CD4-positive, alpha-beta T cell treated with Interleukin-15 for 4 hours (primary cell): ENCODE results near the gene SORCS2.

Experiments used
- DNase-seq: peaks from one replicate; pipeline ENCODE4 v3.0.0-alpha.2; 2020; ENCODE audit warnings: low spot score

The SORCS2 gene

GRCh38 chr4:7356667-7357310, 164.5 kb downstream of the SORCS2 start:
- no peak for DNase-seq

GRCh38 chr4:7357323-7357722, 165.0 kb downstream of the SORCS2 start:
- DNase-seq, result no peak

GRCh38 chr4:7358100-7358735, 165.9 kb downstream of the SORCS2 start:
- no peak for DNase-seq

- no peak for DNase-seq
Observed at GRCh38 chr4:7359400-7360062, 167.2 kb downstream of the SORCS2 start.

GRCh38 chr4:7360806-7361205, 168.5 kb downstream of the SORCS2 start:
- DNase-seq, result no peak

- DNase-seq, result no peak
Observed at GRCh38 chr4:7361280-7361895, 169.1 kb downstream of the SORCS2 start.

DNA sequence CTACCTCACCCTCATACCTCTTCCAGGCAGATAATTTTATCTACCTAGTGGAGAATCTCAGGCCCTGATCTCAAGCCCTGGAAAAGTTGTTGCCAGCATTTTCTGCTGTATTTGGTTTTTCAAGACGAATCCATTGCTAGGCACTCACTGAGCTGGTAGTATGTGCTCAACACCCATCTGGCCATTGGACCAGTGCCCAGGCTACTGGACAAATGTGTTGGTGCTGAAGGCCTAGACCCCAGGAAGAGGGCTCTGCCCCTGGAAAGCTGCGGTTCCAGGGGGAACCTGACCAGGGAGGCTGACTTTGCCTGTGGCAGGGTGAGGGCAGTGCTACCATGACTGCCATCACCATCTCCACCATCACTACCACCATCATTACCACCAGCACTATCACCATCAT, 170.0 kb downstream of the SORCS2 start:
- no peak for DNase-seq

DNA sequence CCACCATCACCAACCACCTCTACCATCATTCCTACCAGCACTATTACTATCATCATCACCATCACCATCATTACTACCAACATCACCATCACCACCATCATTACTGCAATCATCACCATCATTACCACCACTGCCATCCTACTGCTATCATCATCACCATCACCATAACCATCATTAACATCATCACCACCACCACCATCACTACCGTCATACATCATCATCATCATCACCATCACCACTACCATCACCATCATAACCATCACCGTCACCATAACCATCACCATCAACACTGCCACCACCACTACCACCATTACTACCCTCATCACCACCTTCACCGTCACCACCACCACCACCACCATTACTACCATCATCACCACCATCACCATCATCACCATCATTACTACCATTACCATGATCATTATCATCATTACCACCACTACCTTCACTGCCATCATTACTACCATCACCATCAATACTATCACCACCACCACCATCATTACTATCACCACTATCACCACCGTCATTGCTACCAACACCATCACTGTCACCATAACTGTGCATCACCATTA, 170.6 kb downstream of the SORCS2 start:
- DNase-seq, result no peak

GRCh38 chr4:7364979-7365378, 172.6 kb downstream of the SORCS2 start:
- no peak for DNase-seq

- no peak for DNase-seq
Observed at GRCh38 chr4:7365462-7366179, 173.3 kb downstream of the SORCS2 start.

DNA sequence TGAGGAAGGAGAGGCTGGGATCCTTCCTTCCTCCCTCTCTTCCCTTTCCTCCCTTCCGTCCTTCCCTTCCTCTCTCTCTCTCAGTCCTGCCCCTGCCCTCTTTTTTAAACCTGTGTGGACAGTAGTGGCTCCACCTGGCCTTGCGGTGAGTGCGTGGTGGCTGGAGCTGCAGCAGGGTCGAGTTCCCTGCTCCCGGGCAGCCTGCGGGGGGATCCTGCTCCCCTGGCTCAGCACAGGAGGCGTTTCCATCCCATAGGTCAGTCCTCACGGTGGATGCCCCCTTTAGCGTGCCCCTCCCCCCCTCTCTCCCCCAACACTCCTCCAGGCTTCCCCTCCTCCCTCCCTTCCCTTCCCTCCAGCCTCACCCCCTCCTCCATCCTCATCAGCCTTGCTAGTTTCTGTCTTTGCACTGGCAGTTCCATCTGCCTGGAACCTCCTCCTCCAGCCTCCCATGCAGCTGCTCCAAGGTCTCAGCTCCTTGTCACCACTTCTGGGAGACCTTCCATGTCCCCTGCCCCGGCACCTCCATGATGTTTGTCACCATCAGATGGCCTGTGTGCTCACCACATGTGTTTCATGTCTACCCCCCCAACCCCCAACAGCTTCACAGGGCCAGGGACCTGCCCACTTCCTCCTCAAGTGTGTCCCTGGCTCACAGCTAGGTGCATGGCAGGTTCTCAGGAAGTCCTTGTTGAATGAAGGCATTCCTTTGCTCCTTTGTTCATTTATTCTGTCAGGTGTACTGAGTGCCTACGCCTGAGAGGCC, 174.0 kb downstream of the SORCS2 start:
- no peak for DNase-seq

DNA sequence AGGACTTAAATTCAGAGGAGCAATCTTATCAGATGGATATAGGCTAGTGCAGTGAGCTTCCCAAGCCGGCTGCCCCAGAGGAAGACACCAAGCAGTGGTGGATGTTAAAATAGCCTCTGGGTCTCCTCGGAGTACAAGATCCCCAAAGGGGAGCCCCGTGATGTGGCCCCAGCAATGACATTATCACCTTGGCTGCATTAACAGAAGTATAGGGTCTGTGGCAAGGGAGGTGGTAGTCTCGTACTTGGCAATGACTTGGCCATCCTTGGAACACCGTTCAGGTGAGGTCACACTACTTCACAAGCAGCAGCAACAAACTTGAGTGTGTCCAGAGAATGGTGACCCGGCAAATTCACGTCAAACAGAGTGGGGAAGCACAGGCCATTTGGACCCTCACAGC, 174.6 kb downstream of the SORCS2 start:
- no peak for DNase-seq

DNA sequence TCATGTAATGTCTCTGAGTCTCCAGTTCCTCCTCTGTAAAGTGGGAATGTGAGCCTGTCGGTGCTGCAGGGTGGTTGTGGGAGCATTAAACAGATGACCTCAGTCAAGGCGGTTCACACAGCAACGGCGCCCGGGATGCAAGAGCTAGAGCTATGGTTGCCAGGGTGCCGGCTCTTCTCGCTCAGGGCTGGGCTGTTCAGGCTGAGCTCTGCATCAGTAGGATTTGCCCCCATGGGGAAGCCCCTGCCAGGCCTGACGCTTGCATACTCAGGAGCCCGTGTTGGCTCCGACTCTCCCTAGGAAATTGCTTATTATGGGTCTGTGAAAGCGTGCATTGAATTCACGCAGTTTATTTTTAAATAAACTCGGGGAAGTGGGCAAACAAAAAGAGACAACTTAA, 175.1 kb downstream of the SORCS2 start:
- DNase-seq, result no peak

DNA sequence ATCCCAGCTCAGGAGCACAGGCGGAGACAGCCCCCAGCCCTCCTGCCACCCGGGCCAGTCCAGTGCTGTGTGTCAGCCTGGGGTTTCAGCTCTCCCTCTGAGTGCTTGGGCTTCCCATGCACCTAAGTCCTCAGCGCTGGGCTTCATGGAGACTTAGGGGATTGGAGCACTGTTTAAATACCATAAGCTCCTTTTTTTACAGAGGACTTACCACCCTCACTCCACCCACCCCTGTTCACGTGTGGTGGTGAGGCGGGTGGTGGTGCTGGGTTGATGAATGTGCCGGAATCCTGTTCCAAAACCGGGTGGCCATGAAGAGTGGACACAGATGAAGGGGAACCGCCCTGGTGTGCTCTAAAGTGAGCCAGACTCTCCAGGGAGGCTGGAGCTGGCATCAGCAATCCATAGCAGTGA, 175.5 kb downstream of the SORCS2 start:
- no peak for DNase-seq

DNA sequence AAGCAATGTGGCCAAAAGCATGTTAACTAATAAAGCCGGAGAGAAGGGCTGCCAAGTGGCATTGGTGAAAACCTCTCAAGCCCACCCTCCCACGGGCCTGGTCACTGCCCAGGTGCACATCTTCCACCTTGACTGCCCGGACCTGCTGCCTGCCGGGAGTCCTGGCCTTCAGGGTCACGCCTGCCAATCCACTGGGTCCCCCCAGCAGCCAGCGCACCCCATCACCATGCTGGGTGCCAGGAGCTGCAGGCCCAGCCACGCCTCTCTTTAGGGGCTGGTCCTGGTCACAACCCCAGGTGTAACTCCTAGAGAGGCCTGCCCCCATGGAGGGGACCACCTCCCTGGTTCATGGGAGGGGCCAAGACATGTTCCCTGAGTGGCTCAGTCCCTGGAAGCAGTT, 176.0 kb downstream of the SORCS2 start:
- DNase-seq, result no peak

DNA sequence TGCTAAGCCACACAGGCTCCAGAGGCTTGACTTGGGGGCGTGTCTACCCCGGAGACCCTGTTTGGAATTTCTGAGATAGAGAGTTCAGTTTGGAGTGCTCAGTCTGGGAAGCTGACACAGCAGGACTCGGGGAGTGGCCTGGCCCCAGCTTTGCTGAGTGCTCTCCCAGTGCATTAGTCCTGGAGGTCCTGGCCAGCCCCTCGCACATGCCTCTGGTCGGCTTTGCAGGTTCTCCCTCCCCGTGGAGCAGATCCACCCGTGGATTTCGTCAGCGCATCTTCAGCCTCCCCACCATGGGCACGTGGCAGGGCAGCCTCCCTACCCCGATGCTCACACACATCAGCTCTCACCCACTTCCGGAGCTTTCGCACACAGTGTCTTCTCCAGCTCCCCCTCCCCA, 177.2 kb downstream of the SORCS2 start:
- no peak for DNase-seq

GRCh38 chr4:7370038-7370437, 177.7 kb downstream of the SORCS2 start:
- no peak for DNase-seq

GRCh38 chr4:7371210-7371941, 179.0 kb downstream of the SORCS2 start:
- no peak for DNase-seq

DNA sequence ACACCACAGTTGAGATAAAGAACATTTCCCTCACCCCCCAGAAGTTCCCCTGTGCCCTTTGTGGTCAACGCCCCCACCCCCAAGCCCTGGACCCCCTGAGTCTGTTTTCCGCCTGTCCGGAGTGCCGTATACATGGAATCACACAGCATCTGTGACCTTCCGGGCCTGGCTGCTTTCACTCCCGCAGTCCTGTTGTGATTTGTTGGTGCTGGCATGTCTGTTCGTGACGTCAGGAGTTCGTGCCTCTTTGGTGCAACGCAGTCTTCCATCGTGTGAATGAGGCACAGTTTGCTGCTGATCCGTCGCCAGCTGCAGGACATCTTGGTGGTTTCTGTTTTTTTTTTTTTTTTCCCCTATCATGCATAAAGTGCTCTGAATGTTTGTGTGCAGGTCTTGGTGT, 180.3 kb downstream of the SORCS2 start:
- no peak for DNase-seq

- no peak for DNase-seq
Observed at GRCh38 chr4:7374571-7374970, 182.2 kb downstream of the SORCS2 start.

DNA sequence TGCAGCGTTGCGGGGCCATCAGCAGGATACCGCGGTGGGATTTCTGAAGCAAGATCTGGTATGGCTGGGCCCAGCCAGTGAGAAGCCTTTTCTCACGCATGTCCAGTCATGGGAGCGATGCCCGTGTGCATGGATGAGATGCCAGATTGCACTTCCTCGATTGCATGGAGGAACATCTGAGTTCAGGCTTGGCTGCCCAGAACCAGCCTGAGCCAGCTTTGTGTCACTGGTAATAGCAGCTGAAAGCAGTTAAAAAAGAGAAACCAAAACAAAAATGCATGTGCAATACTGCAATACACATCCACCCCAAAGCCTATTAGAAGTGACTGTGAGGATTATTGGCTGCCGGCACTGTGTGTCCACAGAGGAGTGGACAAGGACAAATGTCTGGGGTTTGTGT, 183.1 kb downstream of the SORCS2 start:
- DNase-seq, result no peak
